ENCODE measurements around the gene PRKRA.

PRKRA gene

GRCh38 chr2:178420463-178420999 lies 30.4 kb downstream of the PRKRA start:
- Histone ChIP-seq H2AFZ (ENCODE audit: low read depth, low read length, severe bottlenecking) (no peak overlapping the region), H3F3A (ENCODE audit: insufficient read depth) (no peaks in the 10 kb centered on the region), H3K9ac (ENCODE audit: low read length) (no peak overlapping the region), H4K20me1 (ENCODE audit: low read depth, low read length) (no peaks in the 10 kb centered on the region), H3K27ac (ENCODE audit: low read depth, low read length) (no peak overlapping the region), H3K9me3 (ENCODE audit: insufficient read depth, low read length) (no peaks in the 10 kb centered on the region), H3K4me3 (ENCODE audit: insufficient read depth, low read length, poor library complexity, severe bottlenecking) (no peak overlapping the region), H3K36me3 (ENCODE audit: low read length) (no peaks in the 10 kb centered on the region), H3K79me2 (ENCODE audit: insufficient read depth, low read length) (no peaks in the 10 kb centered on the region), H3K27me3 (ENCODE audit: low read length) (no peaks in the 10 kb centered on the region), H3K4me2 (ENCODE audit: low read depth, low read length, poor library complexity, severe bottlenecking) (no peak overlapping the region), H3K9me2 (replicated peaks; ENCODE audit: insufficient read depth, low read length) (no peaks in the 10 kb centered on the region)
- TF ChIP-seq CTCF (IDR thresholded peaks at IDR 0.05; ENCODE audit: insufficient read depth, low read length, poor library complexity, severe bottlenecking), result no peak
- no peak for TF ChIP-seq EZH2phosphoT487 (conservative IDR thresholded peaks at IDR 0.05; ENCODE audit: low read length)

- Histone ChIP-seq H3K36me3 (ENCODE audit: low read length) (no peaks in the 10 kb centered on the region), H3F3A (ENCODE audit: insufficient read depth) (no peaks in the 10 kb centered on the region), H3K27ac (ENCODE audit: low read depth, low read length) (no peak overlapping the region), H3K4me2 (ENCODE audit: low read depth, low read length, poor library complexity, severe bottlenecking) (no peak overlapping the region), H3K4me3 (ENCODE audit: insufficient read depth, low read length, poor library complexity, severe bottlenecking) (no peak overlapping the region), H3K79me2 (ENCODE audit: insufficient read depth, low read length) (no peaks in the 10 kb centered on the region), H3K9me3 (ENCODE audit: insufficient read depth, low read length) (no peaks in the 10 kb centered on the region), H2AFZ (ENCODE audit: low read depth, low read length, severe bottlenecking) (no peak overlapping the region), H3K9ac (ENCODE audit: low read length) (no peak overlapping the region), H3K27me3 (ENCODE audit: low read length) (no peaks in the 10 kb centered on the region), H3K9me2 (replicated peaks; ENCODE audit: insufficient read depth, low read length) (no peaks in the 10 kb centered on the region), H4K20me1 (ENCODE audit: low read depth, low read length) (no peaks in the 10 kb centered on the region)
- TF ChIP-seq CTCF (IDR thresholded peaks at IDR 0.05; ENCODE audit: insufficient read depth, low read length, poor library complexity, severe bottlenecking) (no peak), EZH2phosphoT487 (conservative IDR thresholded peaks at IDR 0.05; ENCODE audit: low read length) (no peak)
These were observed 31.9 kb downstream of the PRKRA start for GRCh38 chr2:178419123-178419522.

- H3K9ac ChIP-seq (ENCODE audit: low read length), result no peak overlapping the region
- H3K79me2 ChIP-seq (ENCODE audit: insufficient read depth, low read length), result no peaks in the 10 kb centered on the region
- no peaks in the 10 kb centered on the region for H4K20me1 ChIP-seq (ENCODE audit: low read depth, low read length)
- no peak overlapping the region for H3K27ac ChIP-seq (ENCODE audit: low read depth, low read length)
- H3F3A ChIP-seq (ENCODE audit: insufficient read depth), result no peaks in the 10 kb centered on the region
- TF ChIP-seq EZH2phosphoT487 (conservative IDR thresholded peaks at IDR 0.05; ENCODE audit: low read length), result no peak
- no peaks in the 10 kb centered on the region for H3K36me3 ChIP-seq (ENCODE audit: low read length)
- H3K9me2 ChIP-seq (replicated peaks; ENCODE audit: insufficient read depth, low read length), result no peaks in the 10 kb centered on the region
- no peak overlapping the region for H3K4me3 ChIP-seq (ENCODE audit: insufficient read depth, low read length, poor library complexity, severe bottlenecking)
- H3K4me2 ChIP-seq (ENCODE audit: low read depth, low read length, poor library complexity, severe bottlenecking), result no peak overlapping the region
- H3K9me3 ChIP-seq (ENCODE audit: insufficient read depth, low read length), result no peaks in the 10 kb centered on the region
- H2AFZ ChIP-seq (ENCODE audit: low read depth, low read length, severe bottlenecking), result no peak overlapping the region
- no peaks in the 10 kb centered on the region for H3K27me3 ChIP-seq (ENCODE audit: low read length)
These were observed 32.5 kb downstream of the PRKRA start for GRCh38 chr2:178418426-178418825.

GRCh38 chr2:178417916-178418315 lies 33.1 kb downstream of the PRKRA start:
- no peak for TF ChIP-seq EZH2phosphoT487 (conservative IDR thresholded peaks at IDR 0.05; ENCODE audit: low read length)
- no peak for TF ChIP-seq CTCF (IDR thresholded peaks at IDR 0.05; ENCODE audit: insufficient read depth, low read length, poor library complexity, severe bottlenecking)
- no peaks in the 10 kb centered on the region for H3K27me3 ChIP-seq (ENCODE audit: low read length)
- no peaks in the 10 kb centered on the region for H3F3A ChIP-seq (ENCODE audit: insufficient read depth)
- no peak overlapping the region for H3K9ac ChIP-seq (ENCODE audit: low read length)
- no peak overlapping the region for H2AFZ ChIP-seq (ENCODE audit: low read depth, low read length, severe bottlenecking)
- no peaks in the 10 kb centered on the region for H4K20me1 ChIP-seq (ENCODE audit: low read depth, low read length)
- H3K9me2 ChIP-seq (replicated peaks; ENCODE audit: insufficient read depth, low read length), result no peaks in the 10 kb centered on the region
- no peaks in the 10 kb centered on the region for H3K79me2 ChIP-seq (ENCODE audit: insufficient read depth, low read length)
- no peaks in the 10 kb centered on the region for H3K9me3 ChIP-seq (ENCODE audit: insufficient read depth, low read length)
- no peaks in the 10 kb centered on the region for H3K36me3 ChIP-seq (ENCODE audit: low read length)
- H3K4me2 ChIP-seq (ENCODE audit: low read depth, low read length, poor library complexity, severe bottlenecking), result no peak overlapping the region
- H3K4me3 ChIP-seq (ENCODE audit: insufficient read depth, low read length, poor library complexity, severe bottlenecking), result no peak overlapping the region
- H3K27ac ChIP-seq (ENCODE audit: low read depth, low read length), result no peak overlapping the region
